GM10847 (cell line): Measurements from ENCODE around the gene RBM17.

Experiments
- POLR2A ChIP-seq: IDR thresholded peaks from 2 replicates; pipeline ENCODE4 v1.6.1; 2011; ENCODE audit not compliant: insufficient read length; ENCODE audit errors: extremely low read depth

RBM17 gene

GRCh38 chr10:6053303-6053702 lies 35.5 kb upstream of the RBM17 start:
- no peak for TF ChIP-seq POLR2A

GRCh38 chr10:6053816-6054631 lies 34.8 kb upstream of the RBM17 start:
- no peak for TF ChIP-seq POLR2A

- TF ChIP-seq POLR2A, result no peak
These were observed 34.0 kb upstream of the RBM17 start for GRCh38 chr10:6054884-6055283.

- no peak for TF ChIP-seq POLR2A
These were observed 32.9 kb upstream of the RBM17 start for GRCh38 chr10:6055929-6056328.

- TF ChIP-seq POLR2A, result no peak
These were observed 32.3 kb upstream of the RBM17 start for GRCh38 chr10:6056411-6057135.

GRCh38 chr10:6058682-6059475 lies 30.0 kb upstream of the RBM17 start:
- TF ChIP-seq POLR2A, result no peak

GRCh38 chr10:6059506-6059905 lies 29.3 kb upstream of the RBM17 start:
- no peak for TF ChIP-seq POLR2A

- TF ChIP-seq POLR2A, result no peak
These were observed 27.8 kb upstream of the RBM17 start for GRCh38 chr10:6061056-6061455.

GRCh38 chr10:6062101-6062771 lies 26.6 kb upstream of the RBM17 start, which contains the start of gene IL2RA:
Gene IL2RA (minus strand): TSS chr10:6062367. CDS start chr10:6062151, 216 bp downstream.
- TF ChIP-seq POLR2A, result no peak

GRCh38 chr10:6064119-6064518 lies 24.7 kb upstream of the RBM17 start:
- TF ChIP-seq POLR2A, result no peak

- TF ChIP-seq POLR2A, result no peak
These were observed 23.4 kb upstream of the RBM17 start for GRCh38 chr10:6065406-6065805.

- no peak for TF ChIP-seq POLR2A
These were observed 23.0 kb upstream of the RBM17 start for GRCh38 chr10:6065835-6066234.

- TF ChIP-seq POLR2A, result no peak
These were observed 21.4 kb upstream of the RBM17 start for GRCh38 chr10:6067457-6067856.

GRCh38 chr10:6068006-6068405 lies 20.8 kb upstream of the RBM17 start:
- no peak for TF ChIP-seq POLR2A

- no peak for TF ChIP-seq POLR2A
These were observed 20.4 kb upstream of the RBM17 start for GRCh38 chr10:6068422-6068821.
